Subcutaneous abdominal adipose tissue (tissue), 5 donors: ENCODE data around the gene BCL6.

ENCODE experiments used
- H3K27ac ChIP-seq: one replicate; pipeline ENCODE4 v1.7.0; 2013; ENCODE audit warnings: low read depth, mild to moderate bottlenecking, inconsistent platforms, low read length, moderate library complexity
- H3K27me3 ChIP-seq, 5 donors: one replicate each; pipeline ENCODE4 v1.7.0; 2013; ENCODE audit warnings: low read length in 5 of 5, inconsistent platforms in 1 of 5; ENCODE audit not compliant: control insufficient read depth in 5 of 5, insufficient read depth in 4 of 5
- H3K36me3 ChIP-seq, 5 donors: one replicate each; pipeline ENCODE4 v1.7.0; 2013; ENCODE audit warnings: low read length in 5 of 5; ENCODE audit not compliant: control insufficient read depth in 5 of 5, insufficient read depth in 5 of 5
- H3K4me1 ChIP-seq, 5 donors: one replicate each; pipeline ENCODE4 v1.7.0; 2013; ENCODE audit warnings: low read length in 5 of 5, mild to moderate bottlenecking in 3 of 5, moderate library complexity in 1 of 5; ENCODE audit not compliant: control insufficient read depth in 5 of 5, insufficient read depth in 5 of 5
- H3K4me3 ChIP-seq, 5 donors: one replicate each; pipeline ENCODE4 v1.7.0; 2013; ENCODE audit warnings: low read length in 5 of 5, low read depth in 1 of 5
- H3K9ac ChIP-seq, 5 donors: one replicate each; pipeline ENCODE4 v1.7.0; 2013; ENCODE audit warnings: low read length in 5 of 5, mild to moderate bottlenecking in 4 of 5, moderate library complexity in 3 of 5
- H3K9me3 ChIP-seq, 5 donors: one replicate each; pipeline ENCODE4 v1.7.0; 2013; ENCODE audit warnings: low read length in 5 of 5; ENCODE audit not compliant: control insufficient read depth in 5 of 5
- donor health status: healthy.
- donor health status: healthy.
- donor health status: healthy.
- donor health status: healthy.
- donor health status: healthy.

Gene BCL6

GRCh38 chr3:187762792-187763191, 17.5 kb upstream of the BCL6 start:
- Histone ChIP-seq H3K4me3 (no peak overlapping the region), H3K9me3 (no peaks in the 10 kb centered on the region), H3K27me3 (no peaks in the 10 kb centered on the region), H3K36me3 (no peaks in the 10 kb centered on the region), H3K27ac (no peak overlapping the region), H3K4me1 (peaks cover 0 to 11% (median 8%) of the 10 kb centered on the region in 5 donors), H3K9ac (no peak overlapping the region)

- peaks cover 0 to 14% (median 8%) of the 10 kb centered on the region in 5 donors for H3K4me1 ChIP-seq
- H3K9me3 ChIP-seq = no peaks in the 10 kb centered on the region
- H3K36me3 ChIP-seq = no peaks in the 10 kb centered on the region
- H3K27me3 ChIP-seq = no peaks in the 10 kb centered on the region
- H3K27ac ChIP-seq = no peak overlapping the region
- H3K4me3 ChIP-seq = no peak overlapping the region
- H3K9ac ChIP-seq = no peak overlapping the region
Measured at GRCh38 chr3:187759601-187760000, 14.3 kb upstream of the BCL6 start.

- Histone ChIP-seq H3K4me3 (no peak overlapping the region), H3K9ac (no peak overlapping the region), H3K27ac (no peak overlapping the region), H3K4me1 (peaks cover 0 to 5% (median 0%) of the 10 kb centered on the region in 5 donors), H3K9me3 (no peaks in the 10 kb centered on the region), H3K27me3 (no peaks in the 10 kb centered on the region), H3K36me3 (no peaks in the 10 kb centered on the region)
Measured at GRCh38 chr3:187758318-187758955, 13.2 kb upstream of the BCL6 start.

GRCh38 chr3:187753516-187753915, 8.2 kb upstream of the BCL6 start:
- no peak overlapping the region for H3K9ac ChIP-seq
- H3K4me3 ChIP-seq = no peak overlapping the region

GRCh38 chr3:187750513-187751123, 5.3 kb upstream of the BCL6 start:
- Histone ChIP-seq H3K27me3 (no peaks in the 10 kb centered on the region), H3K9ac (no peak overlapping the region)

More at GRCh38 chr3:187753516-187753915, 8.2 kb upstream of the BCL6 start:
- H3K4me1 ChIP-seq = peaks cover 0 to 14% (median 2%) of the 10 kb centered on the region in 5 donors
- H3K27me3 ChIP-seq = no peaks in the 10 kb centered on the region
- no peak overlapping the region for H3K27ac ChIP-seq
- H3K36me3 ChIP-seq = no peaks in the 10 kb centered on the region
- H3K9me3 ChIP-seq = no peaks in the 10 kb centered on the region

GRCh38 chr3:187750006-187750512, 4.8 kb upstream of the BCL6 start:
- H3K36me3 ChIP-seq = no peaks in the 10 kb centered on the region
- peaks cover 4 to 30% (median 15%) of the 10 kb centered on the region in 5 donors for H3K4me1 ChIP-seq
- no peaks in the 10 kb centered on the region for H3K27me3 ChIP-seq
- no peaks in the 10 kb centered on the region for H3K9me3 ChIP-seq
- no peak overlapping the region for H3K9ac ChIP-seq
- peak overlapping the region in 2 of 5 donors; percentile 22 to 32 for H3K4me3 ChIP-seq
- peak overlapping the region; percentile 100 for H3K27ac ChIP-seq

More at GRCh38 chr3:187750513-187751123, 5.3 kb upstream of the BCL6 start:
- no peak overlapping the region for H3K27ac ChIP-seq
- peak overlapping the region in 2 of 5 donors; percentile 22 to 32 for H3K4me3 ChIP-seq
- H3K36me3 ChIP-seq = no peaks in the 10 kb centered on the region
- H3K4me1 ChIP-seq = peaks cover 3 to 30% (median 15%) of the 10 kb centered on the region in 5 donors
- no peaks in the 10 kb centered on the region for H3K9me3 ChIP-seq

- Histone ChIP-seq H3K4me1 (peaks cover 4 to 30% (median 15%) of the 10 kb centered on the region in 5 donors), H3K9me3 (no peaks in the 10 kb centered on the region), H3K36me3 (no peaks in the 10 kb centered on the region), H3K27ac (peak overlapping the region; percentile 100), H3K4me3 (no peak overlapping the region), H3K27me3 (no peaks in the 10 kb centered on the region), H3K9ac (peak overlapping the region in 2 of 5 donors; percentile 76 to 86)
Measured at GRCh38 chr3:187748050-187748481, 2.8 kb upstream of the BCL6 start.

- Histone ChIP-seq H3K27ac (peak overlapping the region; percentile 100), H3K9me3 (no peaks in the 10 kb centered on the region), H3K27me3 (no peaks in the 10 kb centered on the region), H3K36me3 (no peaks in the 10 kb centered on the region), H3K4me1 (peaks cover 4 to 30% (median 15%) of the 10 kb centered on the region in 5 donors), H3K4me3 (peak overlapping the region in 4 of 5 donors; percentile 28 to 98 (median 79)), H3K9ac (peak overlapping the region in 4 of 5 donors; percentile 10 to 86 (median 60))
Measured at GRCh38 chr3:187747506-187747905, 2.2 kb upstream of the BCL6 start.

GRCh38 chr3:187746442-187747281, 1.4 kb upstream of the BCL6 start:
- Histone ChIP-seq H3K4me3 (peak overlapping the region; percentile 66 to 99 (median 95)), H3K27me3 (no peaks in the 10 kb centered on the region), H3K4me1 (peaks cover 4 to 33% (median 16%) of the 10 kb centered on the region in 5 donors), H3K9me3 (no peaks in the 10 kb centered on the region), H3K9ac (peak overlapping the region; percentile 56 to 100 (median 100)), H3K27ac (peak overlapping the region; percentile 100), H3K36me3 (no peaks in the 10 kb centered on the region)
